Astrocyte (in vitro differentiated cells and primary cell): ENCODE measurements around the gene B9D1.

Experiments used
- CTCF ChIP-seq: IDR thresholded peaks from 2 replicates; pipeline ENCODE4 v1.5.1; 2011; ENCODE audit warnings: low read depth, mild to moderate bottlenecking, inconsistent platforms, low read length, moderate library complexity; ENCODE audit not compliant: insufficient read depth
- EZH2 ChIP-seq: IDR thresholded peaks from 2 replicates; pipeline ENCODE4 v1.6.1; 2012; ENCODE audit warnings: mild to moderate bottlenecking, low read length, inconsistent platforms; ENCODE audit not compliant: insufficient read depth

DNA sequence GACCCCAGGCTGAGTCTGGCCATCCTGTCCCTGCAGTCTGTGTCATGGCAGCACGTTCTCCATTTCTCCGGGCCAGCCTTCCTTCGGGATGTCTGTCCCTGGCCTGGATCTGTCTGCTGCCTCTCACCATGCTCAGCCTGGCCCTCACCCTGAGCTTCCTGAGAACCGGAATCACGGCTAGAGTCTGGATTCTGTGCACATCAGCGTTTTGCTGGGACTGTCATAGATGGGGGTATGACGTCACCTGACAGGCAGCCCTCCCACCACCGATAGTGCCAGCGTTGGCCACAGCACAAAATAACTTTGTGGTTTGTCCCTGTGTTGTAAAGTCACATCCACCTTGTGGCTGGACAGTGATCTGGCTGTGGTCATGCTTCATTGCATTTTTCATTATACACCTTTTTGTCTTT lies 59.2 kb downstream of the B9D1 start:
- no peak for TF ChIP-seq CTCF
- TF ChIP-seq EZH2: no peak
